ENCODE results near the gene SAPCD2. TPM values are rescaled to one million over a fixed set of nuclear protein-coding genes. Genes with fewer than 3 reads are reported as not detected.
A peak's percentile ranks its signal among the peaks of the same experiment; 100 is the strongest.

SAPCD2 gene
- total RNA-seq, 1 experiment from 2014 or later, result 30.6 TPM

GRCh38 chr9:137030006-137030405 is 40.4 kb downstream of the SAPCD2 start:
- H3K27ac ChIP-seq (ENCODE audit: low read depth, low read length, poor library complexity, severe bottlenecking), result no peak overlapping the region
- no peaks in the 10 kb centered on the region for H3K36me3 ChIP-seq (ENCODE audit: insufficient read depth, low read length, poor library complexity, severe bottlenecking)
- no peaks in the 10 kb centered on the region for H3K27me3 ChIP-seq (replicated peaks; ENCODE audit: insufficient read depth, low read depth, low read length, poor library complexity)
- peaks cover 17% of the 10 kb centered on the region for H3K4me1 ChIP-seq (ENCODE audit: insufficient read depth, low read length, poor library complexity, severe bottlenecking)
- ChIA-PET POLR2A (ENCODE audit: low non-redundant PET) (interaction anchor here (0.5 kb wide), 1 partner anchor 207 kb away, joined by 3 read pairs; no protein-coding TSS in a partner anchor), CTCF (interaction anchor here (0.5 to 1.6 kb wide), 10 partner anchors 19 to 239 kb away, joined by 3 to 9 read pairs (median 4); partner anchors contain the start of genes PAXX, SAPCD2, TMEM141 and TRAF2)
- DNase-seq (ENCODE audit: low spot score), result no peak
- no TSS peak for BruUV-seq (replicated peaks)
- no peaks in the 10 kb centered on the region for H3K9me3 ChIP-seq (ENCODE audit: low read depth, low read length, poor library complexity, severe bottlenecking)
- TF ChIP-seq CTCF (conservative IDR thresholded peaks at IDR 0.05; ENCODE audit: low read depth, low read length), result no peak
- TF ChIP-seq EZH2 (IDR thresholded peaks at IDR 0.05; ENCODE audit: borderline replicate concordance, low read depth, low read length, poor library complexity, severe bottlenecking), result no peak
- intact Hi-C loops (cut with micrococcal nuclease; ENCODE audit: unreplicated experiment), result no loop called here
- no peak overlapping the region for H3K4me3 ChIP-seq (ENCODE audit: low read depth, low read length, poor library complexity, severe bottlenecking)

- BruUV-seq (replicated peaks), result no TSS peak
- ChIA-PET CTCF (interaction anchor here (0.5 to 1.6 kb wide), 15 partner anchors 18 to 251 kb away, joined by 3 to 9 read pairs (median 4); partner anchors contain the start of genes PAXX, SAPCD2, TMEM141 and TRAF2), POLR2A (ENCODE audit: low non-redundant PET) (interaction anchor here (0.5 kb wide), 1 partner anchor 207 kb away, joined by 3 read pairs; no protein-coding TSS in a partner anchor)
- Histone ChIP-seq H3K4me1 (ENCODE audit: insufficient read depth, low read length, poor library complexity, severe bottlenecking) (peaks cover 10% of the 10 kb centered on the region), H3K27me3 (replicated peaks; ENCODE audit: insufficient read depth, low read depth, low read length, poor library complexity) (no peaks in the 10 kb centered on the region), H3K4me3 (ENCODE audit: low read depth, low read length, poor library complexity, severe bottlenecking) (peak overlapping the region; percentile 61), H3K36me3 (ENCODE audit: insufficient read depth, low read length, poor library complexity, severe bottlenecking) (no peaks in the 10 kb centered on the region), H3K27ac (ENCODE audit: low read depth, low read length, poor library complexity, severe bottlenecking) (no peak overlapping the region), H3K9me3 (ENCODE audit: low read depth, low read length, poor library complexity, severe bottlenecking) (no peaks in the 10 kb centered on the region)
- peak; percentile 56 for DNase-seq (ENCODE audit: low spot score)
- TF ChIP-seq CTCF (conservative IDR thresholded peaks at IDR 0.05; ENCODE audit: low read depth, low read length) (peak; percentile 95), EZH2 (IDR thresholded peaks at IDR 0.05; ENCODE audit: borderline replicate concordance, low read depth, low read length, poor library complexity, severe bottlenecking) (no peak)
- intact Hi-C loops (cut with micrococcal nuclease; ENCODE audit: unreplicated experiment), result no loop called here
These were observed 41.1 kb downstream of the SAPCD2 start for GRCh38 chr9:137029058-137029936.

- H3K27ac ChIP-seq (ENCODE audit: low read depth, low read length, poor library complexity, severe bottlenecking), result peak overlapping the region; percentile 64
- H3K9me3 ChIP-seq (ENCODE audit: low read depth, low read length, poor library complexity, severe bottlenecking), result no peaks in the 10 kb centered on the region
- ChIA-PET CTCF (interaction anchor here (0.5 to 1.5 kb wide), 8 partner anchors 18 to 250 kb away, joined by 3 to 9 read pairs (median 5); partner anchors contain the start of gene PAXX), POLR2A (ENCODE audit: low non-redundant PET) (no interaction called here)
- TF ChIP-seq EZH2 (IDR thresholded peaks at IDR 0.05; ENCODE audit: borderline replicate concordance, low read depth, low read length, poor library complexity, severe bottlenecking) (no peak), CTCF (conservative IDR thresholded peaks at IDR 0.05; ENCODE audit: low read depth, low read length) (0 out of 2 replicates have a peak, but pooled peaks have one; percentile 37)
- H3K4me3 ChIP-seq (ENCODE audit: low read depth, low read length, poor library complexity, severe bottlenecking), result peak overlapping the region; percentile 61
- H3K4me1 ChIP-seq (ENCODE audit: insufficient read depth, low read length, poor library complexity, severe bottlenecking), result peaks cover 10% of the 10 kb centered on the region
- intact Hi-C loops (cut with micrococcal nuclease; ENCODE audit: unreplicated experiment), result no loop called here
- H3K27me3 ChIP-seq (replicated peaks; ENCODE audit: insufficient read depth, low read depth, low read length, poor library complexity), result no peaks in the 10 kb centered on the region
- peak; percentile 81 for DNase-seq (ENCODE audit: low spot score)
- no peaks in the 10 kb centered on the region for H3K36me3 ChIP-seq (ENCODE audit: insufficient read depth, low read length, poor library complexity, severe bottlenecking)
- no TSS peak for BruUV-seq (replicated peaks)
These were observed 41.9 kb downstream of the SAPCD2 start for GRCh38 chr9:137028263-137029057.
